Endothelial cell (in vitro differentiated cells): ENCODE measurements around the gene HPDL. TPM values are rescaled to one million over a fixed set of nuclear protein-coding genes. Genes with fewer than 3 reads are reported as not detected.
A peak's percentile ranks its signal among the peaks of the same experiment; 100 is the strongest.

Source experiments
- DNase-seq: peaks from one replicate; pipeline ENCODE4 v3.0.0; 2021; ENCODE audit warnings: low spot score
- H3K27ac Mint-ChIP-seq: one replicate; pipeline ENCODE4 v1.8.0; 2021; ENCODE audit warnings: mixed read lengths, inconsistent platforms; ENCODE audit not compliant: unreplicated experiment
- H3K27me3 Mint-ChIP-seq: one replicate; pipeline ENCODE4 v1.8.0; 2021; ENCODE audit warnings: mild to moderate bottlenecking, moderate library complexity, mixed read lengths, inconsistent platforms; ENCODE audit not compliant: unreplicated experiment
- H3K36me3 Mint-ChIP-seq: one replicate; pipeline ENCODE4 v1.8.0; 2021; ENCODE audit warnings: mild to moderate bottlenecking, low read depth, mixed read lengths, inconsistent platforms; ENCODE audit not compliant: unreplicated experiment
- H3K4me1 Mint-ChIP-seq: one replicate; pipeline ENCODE4 v1.8.0; 2021; ENCODE audit warnings: mild to moderate bottlenecking, mixed read lengths, inconsistent platforms; ENCODE audit not compliant: unreplicated experiment
- H3K4me3 Mint-ChIP-seq: one replicate; pipeline ENCODE4 v1.8.0; 2021; ENCODE audit warnings: mild to moderate bottlenecking, mixed read lengths, inconsistent platforms; ENCODE audit not compliant: unreplicated experiment
- H3K9me3 Mint-ChIP-seq: one replicate; pipeline ENCODE4 v1.8.0; 2021; ENCODE audit warnings: mixed read lengths, inconsistent platforms; ENCODE audit not compliant: unreplicated experiment
- CTCF ChIP-seq: fragments of 200-600 bp; sonication (generic); IDR thresholded peaks from one replicate; pipeline ENCODE4 v1.5.0; 2021; ENCODE audit warnings: antibody characterized with exemption; ENCODE audit not compliant: unreplicated experiment
- total RNA-seq: library from RNA; stranded (reverse); fragmentation: NEBNext Ultra II Directional; extraction: Animal tissue kit (Norgen Biotek cat#: 25700); gene quantifications from one replicate; pipeline ENCODE4 v1.2.1, GENCODE V29; 2021; ENCODE audit not compliant: unreplicated experiment

The HPDL gene
- total RNA-seq, 1 donor from 2014 or later, result 2.5 TPM

- H3K4me3 Mint-ChIP-seq, result no peak overlapping the region
Measured at GRCh38 chr1:45297666-45298356, 28.9 kb upstream of the HPDL start.

GRCh38 chr1:45299296-45299695 is 27.4 kb upstream of the HPDL start:
- H3K4me1 Mint-ChIP-seq, result peaks cover 9% of the 10 kb centered on the region
- no peaks in the 10 kb centered on the region for H3K36me3 Mint-ChIP-seq
- H3K9me3 Mint-ChIP-seq, result no peaks in the 10 kb centered on the region
- no peak overlapping the region for H3K27ac Mint-ChIP-seq
- H3K4me3 Mint-ChIP-seq, result no peak overlapping the region
- TF ChIP-seq CTCF, result no peak
- H3K27me3 Mint-ChIP-seq, result peaks cover 4% of the 10 kb centered on the region
- no peak for DNase-seq

More at GRCh38 chr1:45297666-45298356, 28.9 kb upstream of the HPDL start:
- no peak for TF ChIP-seq CTCF
- Mint-ChIP-seq H3K9me3 (no peaks in the 10 kb centered on the region), H3K4me1 (peaks cover 9% of the 10 kb centered on the region), H3K27ac (peak overlapping the region; percentile 85), H3K27me3 (peaks cover 4% of the 10 kb centered on the region), H3K36me3 (no peaks in the 10 kb centered on the region)
- DNase-seq, result peak; percentile 26

GRCh38 chr1:45299981-45300668 is 26.6 kb upstream of the HPDL start:
- DNase-seq, result peak; percentile 39
- Mint-ChIP-seq H3K4me3 (no peak overlapping the region), H3K27me3 (peaks cover 4% of the 10 kb centered on the region), H3K36me3 (no peaks in the 10 kb centered on the region), H3K27ac (no peak overlapping the region), H3K4me1 (peaks cover 9% of the 10 kb centered on the region), H3K9me3 (no peaks in the 10 kb centered on the region)
- peak; percentile 64 for TF ChIP-seq CTCF

- DNase-seq, result no peak
- peaks cover 14% of the 10 kb centered on the region for H3K4me1 Mint-ChIP-seq
- no peak overlapping the region for H3K27ac Mint-ChIP-seq
- no peaks in the 10 kb centered on the region for H3K9me3 Mint-ChIP-seq
- H3K36me3 Mint-ChIP-seq, result no peaks in the 10 kb centered on the region
- no peak overlapping the region for H3K4me3 Mint-ChIP-seq
- peaks cover 7% of the 10 kb centered on the region for H3K27me3 Mint-ChIP-seq
- TF ChIP-seq CTCF, result no peak
Measured at GRCh38 chr1:45300669-45300997, 26.1 kb upstream of the HPDL start.

GRCh38 chr1:45302505-45303150 is 24.1 kb upstream of the HPDL start:
- Mint-ChIP-seq H3K27ac (peak overlapping the region; percentile 12), H3K27me3 (peaks cover 7% of the 10 kb centered on the region), H3K4me3 (no peak overlapping the region), H3K36me3 (no peaks in the 10 kb centered on the region), H3K4me1 (peaks cover 9% of the 10 kb centered on the region), H3K9me3 (no peaks in the 10 kb centered on the region)
- no peak for DNase-seq
- TF ChIP-seq CTCF, result no peak
